ENCODE data around the gene GMIP.

GMIP gene

GRCh38 chr19:19656451-19657396 is 13.3 kb upstream of the GMIP start:
- H3K4me2 ChIP-seq (ENCODE audit: low read length) = no peak overlapping the region
- H3K27me3 ChIP-seq (ENCODE audit: control insufficient read depth, low read length) = no peaks in the 10 kb centered on the region
- H3K4me3 ChIP-seq (ENCODE audit: low read length) = no peak overlapping the region
- H3K4me1 ChIP-seq (ENCODE audit: control insufficient read depth, low read length) = peaks cover 8% of the 10 kb centered on the region
- peaks cover 35% of the 10 kb centered on the region for H3K79me2 ChIP-seq (ENCODE audit: control insufficient read depth, low read length)
- H3K27ac ChIP-seq (ENCODE audit: low read depth, low read length) = no peak overlapping the region
- H3K9me3 ChIP-seq (ENCODE audit: control insufficient read depth, insufficient read depth, low read length) = no peaks in the 10 kb centered on the region
- H3K36me3 ChIP-seq (ENCODE audit: control insufficient read depth, low read length) = peaks cover 93% of the 10 kb centered on the region
- H4K20me1 ChIP-seq (ENCODE audit: control insufficient read depth, insufficient read depth, low read depth, low read length) = peaks cover 7% of the 10 kb centered on the region
- TF ChIP-seq CTCF (IDR thresholded peaks at IDR 0.05; ENCODE audit: low read depth, low read length, poor library complexity, severe bottlenecking) = no peak
- no peak for TF ChIP-seq EZH2phosphoT487 (IDR thresholded peaks at IDR 0.05; ENCODE audit: borderline replicate concordance, low read length)
- H3F3A ChIP-seq (ENCODE audit: control insufficient read depth, insufficient read depth) = peaks cover 4% of the 10 kb centered on the region; the same call in 1 of the 2 replicates
- no peaks in the 10 kb centered on the region for H3K9me2 ChIP-seq (replicated peaks; ENCODE audit: control insufficient read depth, low read length)

- H3K4me3 ChIP-seq (ENCODE audit: low read length) = no peak overlapping the region
- H3F3A ChIP-seq (ENCODE audit: control insufficient read depth, insufficient read depth) = no peaks in the 10 kb centered on the region
- no peak for TF ChIP-seq EZH2phosphoT487 (IDR thresholded peaks at IDR 0.05; ENCODE audit: borderline replicate concordance, low read length)
- no peak for TF ChIP-seq CTCF (IDR thresholded peaks at IDR 0.05; ENCODE audit: low read depth, low read length, poor library complexity, severe bottlenecking)
- no peaks in the 10 kb centered on the region for H3K27me3 ChIP-seq (ENCODE audit: control insufficient read depth, low read length)
- H3K79me2 ChIP-seq (ENCODE audit: control insufficient read depth, low read length) = peaks cover 26% of the 10 kb centered on the region
- no peaks in the 10 kb centered on the region for H3K9me3 ChIP-seq (ENCODE audit: control insufficient read depth, insufficient read depth, low read length)
- no peak overlapping the region for H3K27ac ChIP-seq (ENCODE audit: low read depth, low read length)
- H4K20me1 ChIP-seq (ENCODE audit: control insufficient read depth, insufficient read depth, low read depth, low read length) = no peaks in the 10 kb centered on the region
- no peaks in the 10 kb centered on the region for H3K9me2 ChIP-seq (replicated peaks; ENCODE audit: control insufficient read depth, low read length)
- peaks cover 93% of the 10 kb centered on the region for H3K36me3 ChIP-seq (ENCODE audit: control insufficient read depth, low read length)
- H3K4me1 ChIP-seq (ENCODE audit: control insufficient read depth, low read length) = no peaks in the 10 kb centered on the region
- no peak overlapping the region for H3K4me2 ChIP-seq (ENCODE audit: low read length)
Measured at GRCh38 chr19:19655641-19656343, 12.3 kb upstream of the GMIP start.

GRCh38 chr19:19655051-19655594 is 11.7 kb upstream of the GMIP start:
- Histone ChIP-seq H3K79me2 (ENCODE audit: control insufficient read depth, low read length) (peaks cover 19% of the 10 kb centered on the region), H3K4me3 (ENCODE audit: low read length) (no peak overlapping the region), H3K9me3 (ENCODE audit: control insufficient read depth, insufficient read depth, low read length) (no peaks in the 10 kb centered on the region), H3K4me2 (ENCODE audit: low read length) (no peak overlapping the region), H4K20me1 (ENCODE audit: control insufficient read depth, insufficient read depth, low read depth, low read length) (no peaks in the 10 kb centered on the region), H3K4me1 (ENCODE audit: control insufficient read depth, low read length) (no peaks in the 10 kb centered on the region), H3K36me3 (ENCODE audit: control insufficient read depth, low read length) (peaks cover 98% of the 10 kb centered on the region), H3F3A (ENCODE audit: control insufficient read depth, insufficient read depth) (no peaks in the 10 kb centered on the region), H3K27me3 (ENCODE audit: control insufficient read depth, low read length) (no peaks in the 10 kb centered on the region), H3K9me2 (replicated peaks; ENCODE audit: control insufficient read depth, low read length) (no peaks in the 10 kb centered on the region), H3K27ac (ENCODE audit: low read depth, low read length) (no peak overlapping the region)
- TF ChIP-seq CTCF (IDR thresholded peaks at IDR 0.05; ENCODE audit: low read depth, low read length, poor library complexity, severe bottlenecking) (no peak), EZH2phosphoT487 (IDR thresholded peaks at IDR 0.05; ENCODE audit: borderline replicate concordance, low read length) (no peak)
